Fibroblast of skin of left biceps (primary cell): ENCODE results near the gene KRTAP3-2.

Experiments
- DNase-seq, 2 experiments: peaks; one replicate each; pipeline ENCODE4 v3.0.0-alpha.2; 2013; ENCODE audit warnings: low read depth in 2 of 2

KRTAP3-2 gene

DNA sequence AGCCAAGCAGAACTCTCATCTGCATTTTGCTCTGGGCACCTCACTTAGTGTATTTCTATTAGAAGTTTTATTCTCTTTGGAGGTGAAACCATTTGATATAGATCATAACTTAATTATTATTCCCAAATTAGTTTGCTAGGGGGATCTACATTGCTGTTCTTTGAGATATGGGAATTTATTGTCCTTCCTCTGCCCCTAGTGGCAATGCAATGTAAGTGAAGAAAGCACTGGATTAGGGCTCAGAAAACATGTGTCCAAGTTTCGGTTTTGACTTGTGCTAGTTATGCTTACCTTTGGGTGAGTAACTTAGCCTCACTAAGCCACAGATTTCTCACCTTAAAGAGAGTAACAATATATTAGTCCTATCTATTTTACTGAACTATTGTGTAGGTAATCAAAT lies 35.9 kb downstream of the KRTAP3-2 start:
- no peak for DNase-seq

DNA sequence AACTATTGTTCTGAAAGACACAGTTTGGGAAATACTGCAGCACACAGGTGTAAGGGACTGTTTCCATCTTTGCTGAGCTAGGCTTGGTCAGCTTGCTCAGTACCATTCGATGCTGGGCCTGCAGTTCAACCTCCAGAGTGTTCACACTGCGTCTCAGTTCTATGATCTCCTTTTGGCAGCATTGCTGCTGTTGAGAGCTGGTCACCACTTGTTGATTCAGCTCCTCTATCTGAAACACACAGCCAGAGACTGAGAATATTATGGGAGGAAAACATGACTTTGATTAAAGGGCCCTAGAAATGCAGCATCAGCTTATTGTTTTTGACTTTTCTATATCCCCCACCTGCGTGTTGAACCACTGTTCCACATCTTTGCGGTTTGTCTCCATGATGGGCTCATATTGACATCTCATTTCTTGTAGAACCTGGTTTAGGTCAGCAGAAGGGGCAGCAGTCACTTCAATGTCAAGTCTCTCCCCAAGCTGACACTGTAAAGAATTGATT lies 37.6 kb downstream of the KRTAP3-2 start:
- DNase-seq = no peak

DNA sequence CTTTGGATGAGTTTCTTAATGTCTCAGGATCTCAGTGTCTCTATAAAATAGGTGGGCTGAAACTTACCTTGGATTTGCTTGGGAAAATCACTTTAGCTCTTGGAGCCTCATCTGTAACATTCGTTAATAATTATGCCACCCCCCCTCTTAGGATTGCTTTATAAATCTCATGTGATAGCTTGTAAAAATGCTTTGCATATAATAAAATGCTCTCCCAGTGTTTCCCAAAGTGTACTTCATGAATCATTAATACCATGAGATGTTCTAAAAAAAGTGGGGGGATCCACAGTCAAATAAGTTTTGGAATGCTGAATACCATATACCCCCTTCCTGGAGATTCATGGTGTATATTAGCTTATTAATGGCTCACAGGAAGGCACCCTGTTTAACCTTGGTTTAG lies 38.1 kb downstream of the KRTAP3-2 start:
- DNase-seq = no peak

DNA sequence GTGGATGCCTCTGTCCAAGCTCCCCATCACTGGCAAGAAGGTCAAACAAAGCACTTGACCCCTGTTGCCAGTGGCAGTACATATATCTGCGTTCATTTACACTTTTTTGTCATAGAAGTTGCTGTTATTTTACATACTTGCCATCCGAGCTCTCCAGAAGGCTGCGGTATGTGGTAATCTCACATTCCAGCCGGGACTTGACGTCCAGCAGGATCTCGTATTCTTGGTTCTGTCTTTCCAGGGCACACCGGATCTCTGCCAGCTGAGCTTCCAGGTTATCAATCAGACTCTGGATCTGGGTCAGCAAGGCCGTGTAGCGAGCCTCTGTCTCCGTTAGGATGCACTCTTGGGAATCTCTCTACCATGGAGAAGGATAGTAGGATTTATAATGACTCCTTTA lies 39.6 kb downstream of the KRTAP3-2 start:
- DNase-seq = no peak

DNA sequence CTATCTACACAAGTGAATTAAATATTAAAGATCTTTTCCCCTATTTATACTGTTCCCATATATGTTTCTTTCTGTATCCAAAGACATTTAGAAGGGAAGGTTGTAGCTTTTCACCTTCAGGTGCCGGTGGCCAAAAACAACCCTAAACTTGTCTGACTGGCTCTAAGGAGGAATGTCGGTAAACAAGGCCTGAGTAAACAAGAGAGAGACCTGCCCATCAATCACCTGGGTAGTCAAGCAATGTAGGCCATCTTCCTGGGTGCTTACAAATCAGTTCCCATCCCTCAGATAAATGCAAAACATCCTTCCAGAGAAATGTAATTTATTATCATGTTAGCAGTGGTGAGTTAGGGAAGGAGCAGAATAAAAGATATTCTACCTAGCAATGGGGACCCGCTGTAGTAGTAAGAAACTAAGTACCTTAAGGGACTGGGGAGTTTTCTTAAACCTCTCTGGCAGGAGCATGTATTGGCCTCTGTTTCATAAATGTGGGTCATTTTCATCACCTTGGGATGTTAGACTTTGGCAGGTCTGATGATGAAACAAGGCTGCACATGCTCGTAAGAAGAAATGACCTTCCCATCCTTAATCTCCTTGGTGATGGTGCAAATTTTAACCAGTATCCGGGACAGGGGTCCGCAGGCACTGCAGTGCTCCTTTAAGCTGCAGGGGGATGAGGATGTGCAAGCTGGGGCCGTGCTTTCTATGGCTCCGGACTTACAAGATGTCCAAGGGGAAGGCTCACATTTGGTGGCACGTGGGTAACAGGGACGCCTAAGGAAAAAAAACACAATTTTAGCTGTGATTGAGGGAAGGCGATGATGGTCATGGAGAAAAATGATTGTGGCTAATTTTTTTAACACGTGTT lies 41.4 kb downstream of the KRTAP3-2 start:
- DNase-seq = no peak

DNA sequence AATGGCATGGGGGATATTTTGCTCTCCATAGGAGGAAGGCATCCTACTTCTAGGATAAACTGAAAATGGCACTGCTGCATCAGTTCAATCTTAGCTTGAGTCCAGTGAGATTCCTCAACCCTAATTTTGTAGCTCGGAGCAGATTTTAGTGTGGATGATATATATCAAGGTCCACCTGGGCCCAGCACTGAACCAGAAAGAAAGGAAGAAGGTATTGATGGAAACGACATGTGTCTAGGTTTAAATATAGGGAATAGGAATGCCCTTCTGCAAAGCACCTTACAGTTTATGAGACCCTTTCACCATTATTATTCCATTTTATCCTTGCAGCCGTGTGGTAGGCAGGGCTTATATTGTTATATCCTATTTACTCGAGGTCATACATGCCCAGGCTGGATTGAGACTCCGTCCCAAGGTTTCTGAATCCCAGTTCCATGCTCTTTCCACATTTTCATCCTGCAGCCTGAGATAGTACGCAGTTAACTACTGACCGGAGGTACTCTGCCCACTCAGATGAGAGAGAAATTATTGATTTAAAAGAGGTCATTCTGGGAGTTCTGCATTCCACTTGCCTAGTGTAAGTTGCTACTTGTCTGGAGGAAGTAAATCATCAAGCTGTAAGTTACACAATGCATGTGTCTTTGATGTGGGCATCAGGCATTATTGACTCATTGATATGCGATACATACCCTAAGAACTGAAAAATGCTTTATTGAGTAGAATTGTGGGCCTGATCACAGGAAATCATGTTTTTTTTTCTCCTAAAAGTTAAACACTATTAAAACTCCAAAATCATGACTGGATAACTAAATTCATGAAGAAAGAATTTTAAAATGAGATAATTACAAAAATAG lies 43.1 kb downstream of the KRTAP3-2 start:
- DNase-seq = peak; percentile 92

DNA sequence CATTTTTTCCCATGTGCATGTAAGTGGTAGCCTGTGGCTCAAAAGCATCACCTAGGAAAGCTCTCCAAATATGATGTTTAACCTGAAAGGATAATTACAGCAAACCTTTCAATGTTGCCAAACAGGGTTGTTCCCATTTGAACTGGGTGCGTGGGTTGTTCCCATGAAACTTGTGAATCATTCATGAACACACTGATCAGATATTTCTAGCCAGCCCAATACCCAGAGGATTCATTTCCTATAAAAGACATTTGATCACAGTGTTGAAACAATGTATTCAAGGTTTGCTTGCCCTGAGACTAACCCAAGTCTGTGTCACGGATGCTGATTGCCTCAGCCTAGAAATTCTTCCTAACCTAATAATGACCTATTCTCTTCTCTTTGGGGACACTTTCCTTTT lies 45.8 kb downstream of the KRTAP3-2 start:
- peak; percentile 58 to 68 for DNase-seq

DNA sequence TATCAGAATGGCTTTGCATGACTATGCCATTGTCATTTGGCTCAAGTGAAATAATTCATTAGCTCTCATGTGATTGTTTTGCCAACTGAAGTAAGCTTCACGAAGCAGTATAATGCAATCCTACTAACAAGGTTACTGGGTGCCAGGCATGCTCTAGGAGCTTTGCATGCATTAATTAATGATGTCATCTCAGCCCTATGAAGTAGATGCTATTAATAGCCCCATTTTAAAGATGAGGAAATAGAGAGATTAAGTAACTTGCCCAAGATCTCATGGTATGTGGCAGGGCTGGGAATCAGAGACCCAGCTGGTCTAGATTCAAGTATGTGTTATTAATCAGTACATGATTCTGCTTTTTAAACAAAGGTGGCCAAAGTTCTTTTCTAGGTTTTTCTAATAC lies 47.0 kb downstream of the KRTAP3-2 start:
- DNase-seq = peak; percentile 66 to 68

DNA sequence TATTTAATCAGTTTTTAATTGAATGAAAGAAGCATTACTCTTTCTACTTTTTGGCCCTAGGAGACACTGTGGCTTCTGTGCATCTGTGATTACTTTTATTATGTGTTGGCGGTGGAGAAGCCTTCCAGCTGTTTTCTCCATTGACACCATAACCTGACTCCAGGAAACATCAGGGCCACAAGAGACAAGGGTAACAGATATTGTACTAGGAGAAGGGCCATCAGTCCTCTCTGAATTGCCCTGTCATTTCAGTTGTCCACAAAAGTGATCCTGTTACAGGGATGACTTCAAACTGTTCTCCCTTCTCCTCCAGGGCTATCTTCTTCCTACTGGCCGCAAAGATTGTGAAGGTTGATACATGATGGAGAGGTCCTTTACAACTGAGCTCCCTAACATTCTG lies 47.6 kb downstream of the KRTAP3-2 start:
- no peak for DNase-seq

DNA sequence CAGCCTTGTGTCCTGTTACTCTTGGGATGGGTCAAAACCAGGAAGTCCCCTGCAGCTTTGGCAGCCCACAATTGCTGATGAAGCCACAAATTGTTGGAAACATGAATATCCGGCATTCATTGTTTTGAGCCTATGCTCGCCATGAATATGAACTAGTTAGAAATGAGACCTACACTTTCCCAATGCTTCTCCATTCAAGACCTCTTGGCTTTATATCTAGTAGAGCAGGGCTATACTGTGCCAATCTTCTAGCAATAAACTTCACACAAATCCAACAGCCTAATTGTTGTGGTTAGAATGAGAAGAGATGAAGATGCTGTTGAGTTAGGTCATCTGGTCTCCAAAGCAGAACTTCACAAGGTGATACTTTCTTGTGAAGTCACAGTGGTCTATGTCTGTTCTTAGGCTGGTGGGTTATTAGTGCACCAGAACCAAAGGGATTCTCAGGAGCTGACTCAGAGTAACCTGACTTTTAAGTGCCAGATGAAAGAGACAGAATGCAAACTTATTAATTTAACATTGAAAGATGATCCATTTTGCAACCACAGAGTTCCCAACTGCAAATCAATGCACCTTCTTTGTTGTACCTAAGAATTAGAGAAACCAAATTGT lies 48.6 kb downstream of the KRTAP3-2 start:
- no peak for DNase-seq

DNA sequence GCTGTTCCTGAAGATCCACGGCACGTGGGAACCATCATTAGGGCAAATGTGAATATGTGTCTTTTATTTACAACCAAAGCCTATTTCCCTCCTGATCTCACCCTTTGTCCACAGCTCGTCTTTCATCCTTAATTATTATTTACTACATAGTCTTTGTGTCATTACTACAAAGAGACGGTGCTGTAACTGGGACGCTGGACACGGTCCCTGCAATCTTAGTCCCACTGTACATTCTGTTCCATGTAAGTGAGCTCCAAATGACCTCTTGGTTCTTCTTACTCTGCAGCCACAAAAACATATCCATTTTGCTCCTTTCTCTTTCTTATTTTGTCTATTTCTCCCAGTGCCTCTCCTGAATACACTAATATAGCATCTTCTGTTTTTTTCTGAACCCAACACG lies 49.5 kb downstream of the KRTAP3-2 start:
- DNase-seq = no peak

DNA sequence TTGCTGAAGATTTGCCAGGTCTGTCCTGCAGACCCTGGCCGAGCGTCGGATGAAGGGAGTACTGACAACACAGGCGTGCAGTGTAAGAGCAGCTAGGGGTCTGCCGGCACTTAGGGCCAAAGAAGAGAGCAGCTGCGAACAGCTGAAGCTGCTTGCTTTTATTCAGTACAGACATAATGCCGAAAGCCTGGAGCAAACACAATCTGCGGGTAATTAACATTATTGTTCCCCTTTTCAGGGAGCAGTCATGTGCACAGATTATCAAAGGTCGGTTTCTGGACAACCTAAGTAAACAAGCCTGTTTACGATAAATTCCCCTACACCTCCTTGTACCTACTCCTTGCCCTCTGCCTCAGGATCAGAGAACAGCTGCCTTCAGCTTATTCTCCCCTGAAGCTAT lies 50.3 kb downstream of the KRTAP3-2 start:
- no peak for DNase-seq
